ENCODE measurements around the gene DHX38.

Gene DHX38

GRCh38 chr16:72108353-72109102, 14.9 kb downstream of the DHX38 start:
- Histone ChIP-seq H3K27ac (ENCODE audit: low read depth, low read length) (no peak overlapping the region), H3K9me3 (ENCODE audit: insufficient read depth, low read depth, low read length) (no peaks in the 10 kb centered on the region), H3K4me3 (ENCODE audit: low read length) (no peak overlapping the region), H3K27me3 (ENCODE audit: insufficient read depth, low read length) (no peaks in the 10 kb centered on the region), H3K4me1 (ENCODE audit: insufficient read depth, low read length) (no peaks in the 10 kb centered on the region), H3K9ac (ENCODE audit: low read depth, low read length) (no peak overlapping the region), H3K36me3 (ENCODE audit: insufficient read depth, low read length) (peaks cover 97% of the 10 kb centered on the region)
- WGBS = 92% methylated on average over 16 of the region's 16 CpGs

GRCh38 chr16:72109300-72109699, 15.7 kb downstream of the DHX38 start:
- Histone ChIP-seq H3K27ac (ENCODE audit: low read depth, low read length) (no peak overlapping the region), H3K36me3 (ENCODE audit: insufficient read depth, low read length) (peaks cover 90% of the 10 kb centered on the region), H3K4me1 (ENCODE audit: insufficient read depth, low read length) (no peaks in the 10 kb centered on the region), H3K4me3 (ENCODE audit: low read length) (no peak overlapping the region), H3K9ac (ENCODE audit: low read depth, low read length) (no peak overlapping the region), H3K9me3 (ENCODE audit: insufficient read depth, low read depth, low read length) (no peaks in the 10 kb centered on the region), H3K27me3 (ENCODE audit: insufficient read depth, low read length) (no peaks in the 10 kb centered on the region)
- 96% methylated on average over 12 of the region's 12 CpGs for WGBS

- no peak overlapping the region for H3K4me3 ChIP-seq (ENCODE audit: low read length)
- no peaks in the 10 kb centered on the region for H3K4me1 ChIP-seq (ENCODE audit: insufficient read depth, low read length)
- H3K9ac ChIP-seq (ENCODE audit: low read depth, low read length) = no peak overlapping the region
- H3K9me3 ChIP-seq (ENCODE audit: insufficient read depth, low read depth, low read length) = no peaks in the 10 kb centered on the region
- WGBS = 96% methylated on average over 12 of the region's 12 CpGs
- no peaks in the 10 kb centered on the region for H3K27me3 ChIP-seq (ENCODE audit: insufficient read depth, low read length)
- H3K27ac ChIP-seq (ENCODE audit: low read depth, low read length) = no peak overlapping the region
- H3K36me3 ChIP-seq (ENCODE audit: insufficient read depth, low read length) = peaks cover 82% of the 10 kb centered on the region
Observed at GRCh38 chr16:72109966-72110530, 16.4 kb downstream of the DHX38 start.

GRCh38 chr16:72110662-72111615, 17.3 kb downstream of the DHX38 start:
- Histone ChIP-seq H3K9me3 (ENCODE audit: insufficient read depth, low read depth, low read length) (no peaks in the 10 kb centered on the region), H3K27ac (ENCODE audit: low read depth, low read length) (no peak overlapping the region), H3K9ac (ENCODE audit: low read depth, low read length) (no peak overlapping the region), H3K27me3 (ENCODE audit: insufficient read depth, low read length) (no peaks in the 10 kb centered on the region), H3K36me3 (ENCODE audit: insufficient read depth, low read length) (peaks cover 73% of the 10 kb centered on the region), H3K4me1 (ENCODE audit: insufficient read depth, low read length) (no peaks in the 10 kb centered on the region), H3K4me3 (ENCODE audit: low read length) (no peak overlapping the region)
- WGBS = 95% methylated on average over 23 of the region's 23 CpGs

- Histone ChIP-seq H3K4me1 (ENCODE audit: insufficient read depth, low read length) (no peaks in the 10 kb centered on the region), H3K9me3 (ENCODE audit: insufficient read depth, low read depth, low read length) (no peaks in the 10 kb centered on the region), H3K36me3 (ENCODE audit: insufficient read depth, low read length) (peaks cover 64% of the 10 kb centered on the region), H3K4me3 (ENCODE audit: low read length) (no peak overlapping the region), H3K27me3 (ENCODE audit: insufficient read depth, low read length) (no peaks in the 10 kb centered on the region), H3K9ac (ENCODE audit: low read depth, low read length) (no peak overlapping the region), H3K27ac (ENCODE audit: low read depth, low read length) (no peak overlapping the region)
- WGBS = 85% methylated on average over 19 of the region's 19 CpGs
Observed at GRCh38 chr16:72111657-72112451, 18.2 kb downstream of the DHX38 start.

- H3K4me1 ChIP-seq (ENCODE audit: insufficient read depth, low read length) = no peaks in the 10 kb centered on the region
- no peaks in the 10 kb centered on the region for H3K9me3 ChIP-seq (ENCODE audit: insufficient read depth, low read depth, low read length)
- H3K9ac ChIP-seq (ENCODE audit: low read depth, low read length) = no peak overlapping the region
- peaks cover 58% of the 10 kb centered on the region for H3K36me3 ChIP-seq (ENCODE audit: insufficient read depth, low read length)
- H3K4me3 ChIP-seq (ENCODE audit: low read length) = no peak overlapping the region
- WGBS = 92% methylated on average over 15 of the region's 15 CpGs
- H3K27me3 ChIP-seq (ENCODE audit: insufficient read depth, low read length) = no peaks in the 10 kb centered on the region
- no peak overlapping the region for H3K27ac ChIP-seq (ENCODE audit: low read depth, low read length)
Observed at GRCh38 chr16:72112452-72112792, 18.8 kb downstream of the DHX38 start.

- Histone ChIP-seq H3K27ac (ENCODE audit: low read depth, low read length) (no peak overlapping the region), H3K27me3 (ENCODE audit: insufficient read depth, low read length) (no peaks in the 10 kb centered on the region), H3K36me3 (ENCODE audit: insufficient read depth, low read length) (peaks cover 52% of the 10 kb centered on the region), H3K9me3 (ENCODE audit: insufficient read depth, low read depth, low read length) (no peaks in the 10 kb centered on the region), H3K4me1 (ENCODE audit: insufficient read depth, low read length) (no peaks in the 10 kb centered on the region), H3K9ac (ENCODE audit: low read depth, low read length) (no peak overlapping the region), H3K4me3 (ENCODE audit: low read length) (no peak overlapping the region)
- 88% methylated on average over 6 of the region's 7 CpGs for WGBS
Observed at GRCh38 chr16:72112906-72113615, 19.4 kb downstream of the DHX38 start.

- Histone ChIP-seq H3K36me3 (ENCODE audit: insufficient read depth, low read length) (peaks cover 47% of the 10 kb centered on the region), H3K27ac (ENCODE audit: low read depth, low read length) (no peak overlapping the region), H3K4me1 (ENCODE audit: insufficient read depth, low read length) (no peaks in the 10 kb centered on the region)
Observed at GRCh38 chr16:72113616-72113945, 19.9 kb downstream of the DHX38 start.

GRCh38 chr16:72120026-72120425, 26.4 kb downstream of the DHX38 start:
- Histone ChIP-seq H3K27ac (ENCODE audit: low read depth, low read length) (no peak overlapping the region), H3K4me3 (ENCODE audit: low read length) (no peak overlapping the region), H3K9ac (ENCODE audit: low read depth, low read length) (no peak overlapping the region), H3K27me3 (ENCODE audit: insufficient read depth, low read length) (no peaks in the 10 kb centered on the region), H3K36me3 (ENCODE audit: insufficient read depth, low read length) (no peaks in the 10 kb centered on the region), H3K9me3 (ENCODE audit: insufficient read depth, low read depth, low read length) (no peaks in the 10 kb centered on the region), H3K4me1 (ENCODE audit: insufficient read depth, low read length) (peaks cover 1% of the 10 kb centered on the region)
- 92% methylated on average over 5 of the region's 5 CpGs for WGBS

More at GRCh38 chr16:72113616-72113945, 19.9 kb downstream of the DHX38 start:
- H3K27me3 ChIP-seq (ENCODE audit: insufficient read depth, low read length) = no peaks in the 10 kb centered on the region
- no peak overlapping the region for H3K9ac ChIP-seq (ENCODE audit: low read depth, low read length)
- H3K4me3 ChIP-seq (ENCODE audit: low read length) = no peak overlapping the region
- no peaks in the 10 kb centered on the region for H3K9me3 ChIP-seq (ENCODE audit: insufficient read depth, low read depth, low read length)

GRCh38 chr16:72122308-72122707, 28.7 kb downstream of the DHX38 start:
- peaks cover 7% of the 10 kb centered on the region for H3K4me1 ChIP-seq (ENCODE audit: insufficient read depth, low read length)
- 93% methylated on average over 2 of the region's 2 CpGs for WGBS
- no peak overlapping the region for H3K4me3 ChIP-seq (ENCODE audit: low read length)
- no peak overlapping the region for H3K27ac ChIP-seq (ENCODE audit: low read depth, low read length)
- no peaks in the 10 kb centered on the region for H3K9me3 ChIP-seq (ENCODE audit: insufficient read depth, low read depth, low read length)
- H3K36me3 ChIP-seq (ENCODE audit: insufficient read depth, low read length) = no peaks in the 10 kb centered on the region
- H3K9ac ChIP-seq (ENCODE audit: low read depth, low read length) = no peak overlapping the region
- H3K27me3 ChIP-seq (ENCODE audit: insufficient read depth, low read length) = no peaks in the 10 kb centered on the region

All from HUES64 (cell line).